Activated naive CD8-positive, alpha-beta T cell treated with anti-CD3 and anti-CD28 coated beads, Interleukin-2, amount 50 U/mL, for 16 hours (primary cell): ENCODE data around the gene TFF3.

ENCODE experiments used
- DNase-seq: peaks from one replicate; pipeline ENCODE4 v3.0.0-alpha.2; 2020; ENCODE audit warnings: low read depth, low spot score

Gene TFF3

DNA sequence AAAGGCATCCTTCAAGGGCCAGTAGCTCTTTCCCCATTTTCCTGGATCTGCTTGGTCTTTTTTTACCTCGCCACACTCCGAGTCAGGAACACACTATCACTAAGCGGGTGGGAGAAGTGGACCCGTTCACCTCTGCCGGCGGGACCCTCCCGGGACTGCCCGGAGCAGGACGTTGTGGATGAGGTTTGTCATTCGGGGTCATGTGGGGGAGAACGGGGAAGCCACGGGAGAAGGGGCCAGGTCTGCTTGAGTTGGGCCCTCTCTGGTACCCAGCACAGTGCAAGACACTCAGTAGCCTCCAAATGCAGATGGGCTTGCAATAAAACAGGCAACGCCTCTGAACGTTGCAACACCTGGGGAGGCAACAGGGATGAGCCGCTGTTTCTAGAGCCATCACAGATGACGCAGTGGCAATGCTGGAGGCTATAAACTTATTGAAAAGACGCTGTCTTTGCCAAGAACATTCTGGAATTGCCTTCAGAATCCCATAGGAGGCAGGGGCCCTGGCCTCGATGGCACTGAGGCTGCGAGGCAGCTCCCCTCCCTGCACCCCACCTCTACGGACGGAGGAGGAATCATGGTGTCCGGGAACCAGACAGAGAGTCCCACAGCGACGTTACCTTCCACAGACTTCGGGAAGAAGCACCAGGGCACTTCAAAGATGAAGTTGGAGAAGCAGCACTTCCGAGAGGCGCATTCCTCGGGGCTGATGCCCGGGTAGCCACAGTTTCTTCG is 31.8 kb upstream of the TFF3 start:
- no peak for DNase-seq

DNA sequence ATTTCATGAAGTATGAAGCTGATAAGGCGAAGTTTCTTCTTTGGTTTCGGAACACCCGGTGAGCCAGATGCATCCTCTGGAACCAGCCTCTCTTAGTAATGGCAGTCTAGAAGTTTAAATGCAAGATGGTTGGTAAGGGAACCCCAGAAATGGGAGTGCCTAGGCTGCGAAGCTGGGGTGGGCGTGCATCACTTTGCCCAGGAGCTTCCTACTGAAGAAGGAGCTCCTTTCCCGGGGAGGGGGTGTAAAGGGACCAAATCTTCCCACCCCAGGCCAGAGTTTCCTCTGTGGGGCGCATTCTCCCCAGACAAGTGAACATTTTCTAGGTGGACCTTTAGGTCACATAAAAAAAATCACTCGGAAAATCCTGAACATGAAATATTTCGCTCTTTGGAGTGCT is 31.2 kb upstream of the TFF3 start:
- DNase-seq: no peak

DNA sequence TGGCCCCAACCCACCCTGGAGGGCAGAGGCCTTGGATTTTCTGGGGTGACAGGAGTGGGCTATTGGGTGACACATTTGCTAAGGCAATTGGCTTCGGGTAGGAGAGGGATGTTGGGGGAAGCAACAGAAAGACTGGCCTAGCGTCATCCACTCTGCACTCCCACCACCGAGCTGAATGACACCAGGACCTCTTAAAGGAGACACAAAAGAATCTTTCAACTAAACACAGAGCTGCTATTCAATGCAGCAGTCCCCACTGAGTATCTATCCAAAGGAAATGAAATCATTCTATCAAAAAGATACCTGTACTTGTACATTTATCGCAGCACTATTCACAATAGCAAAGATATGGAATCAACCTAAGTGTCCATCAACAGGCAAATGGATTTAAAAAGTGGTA is 29.4 kb upstream of the TFF3 start:
- DNase-seq: no peak

DNA sequence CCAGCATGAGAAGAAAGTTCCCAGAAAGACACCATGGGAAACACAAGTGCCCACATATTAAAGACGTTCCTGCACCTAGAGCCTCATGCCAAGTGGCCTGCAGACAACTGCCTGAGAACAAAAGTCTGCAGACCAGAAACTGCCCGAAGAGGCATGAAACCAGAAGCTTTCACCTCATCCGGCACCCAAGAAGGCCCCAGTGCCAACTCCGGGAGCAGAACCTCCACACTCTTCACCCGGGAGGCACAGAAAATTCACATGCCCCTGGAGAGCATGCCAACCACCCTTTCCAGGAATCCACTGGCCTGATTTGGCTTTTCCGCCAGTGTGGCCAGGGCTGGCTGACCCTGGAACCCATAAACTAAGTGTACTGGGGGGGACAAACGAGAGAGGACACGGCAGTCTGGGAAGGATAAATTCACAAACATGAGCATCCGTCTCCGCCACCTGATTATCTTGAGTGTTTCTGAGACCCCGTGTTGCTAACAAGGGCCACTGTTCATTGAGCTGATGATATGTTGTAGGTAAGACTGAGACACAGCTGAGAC is 28.8 kb upstream of the TFF3 start:
- no peak for DNase-seq

DNA sequence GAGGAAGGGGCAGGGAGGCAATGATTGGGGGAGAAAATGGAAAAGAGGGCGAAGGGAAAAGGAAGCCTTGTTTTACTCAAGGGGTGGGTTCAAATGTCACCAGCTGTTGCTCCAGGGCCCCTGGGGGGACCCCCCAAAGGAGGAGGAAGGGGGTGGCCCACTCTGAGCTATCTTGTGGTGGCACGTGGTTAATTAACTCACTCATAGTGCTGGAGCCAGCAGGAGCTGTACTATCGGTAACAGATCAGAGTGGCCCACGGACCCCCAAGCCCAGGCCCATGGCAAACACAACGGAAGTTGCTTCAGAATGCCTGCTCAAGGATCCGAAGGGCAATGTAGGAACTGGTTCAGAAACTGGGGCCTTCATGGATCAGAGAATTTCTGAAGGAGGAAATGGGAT is 28.3 kb upstream of the TFF3 start:
- DNase-seq: no peak

DNA sequence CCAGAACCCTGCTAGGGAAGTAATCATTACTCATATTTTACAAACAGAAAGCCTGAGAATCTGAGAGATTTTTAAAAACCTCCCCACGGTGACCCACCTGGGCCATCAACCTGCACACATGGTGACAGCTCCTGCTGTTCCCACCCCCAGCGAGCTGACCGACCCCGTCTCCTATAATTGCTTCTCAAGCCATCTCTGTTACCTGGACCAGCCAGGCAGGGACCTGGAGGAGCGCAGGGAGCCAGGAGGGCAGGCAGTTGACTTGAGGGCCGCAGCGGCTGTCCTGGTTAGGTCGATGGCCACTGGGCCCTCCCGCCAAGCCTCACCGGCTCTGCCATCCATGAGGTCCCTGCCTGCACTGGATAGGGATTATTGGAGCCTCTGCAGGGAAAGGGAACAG is 27.9 kb upstream of the TFF3 start:
- no peak for DNase-seq

DNA sequence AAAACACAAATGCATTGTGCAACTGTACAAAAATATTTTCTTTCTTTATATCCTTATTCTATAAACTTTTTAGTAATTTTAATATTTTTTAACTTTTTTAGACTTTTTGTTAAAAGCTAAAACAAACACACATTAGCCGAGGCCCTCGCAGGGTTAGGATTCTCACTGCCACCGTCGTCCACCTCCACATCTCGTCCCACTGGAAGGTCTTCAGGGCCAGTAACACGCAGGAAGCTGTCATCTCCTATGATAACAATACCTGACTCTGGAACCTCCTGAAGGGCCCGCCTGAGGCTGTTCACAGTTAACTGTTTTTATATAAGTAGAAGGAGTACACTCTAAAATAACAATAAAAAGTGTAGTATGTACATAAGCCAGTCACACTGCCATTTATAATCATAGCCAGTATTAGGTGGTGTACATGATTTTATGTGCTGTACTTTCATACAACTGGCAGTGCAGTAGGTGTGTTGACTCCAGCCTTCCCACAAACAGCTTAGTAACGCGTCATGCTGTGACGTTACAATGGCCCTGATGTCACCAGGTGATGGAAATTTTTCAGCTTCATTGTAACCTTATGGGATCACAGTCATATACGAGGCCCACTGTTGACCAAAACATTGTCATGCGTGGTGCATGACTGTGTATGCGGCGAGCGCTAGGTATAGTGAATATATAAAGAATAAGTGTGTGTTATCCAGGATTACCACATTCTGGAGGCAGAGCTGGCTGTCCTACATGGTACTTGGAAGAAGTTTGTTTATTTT is 26.8 kb upstream of the TFF3 start:
- DNase-seq: no peak

DNA sequence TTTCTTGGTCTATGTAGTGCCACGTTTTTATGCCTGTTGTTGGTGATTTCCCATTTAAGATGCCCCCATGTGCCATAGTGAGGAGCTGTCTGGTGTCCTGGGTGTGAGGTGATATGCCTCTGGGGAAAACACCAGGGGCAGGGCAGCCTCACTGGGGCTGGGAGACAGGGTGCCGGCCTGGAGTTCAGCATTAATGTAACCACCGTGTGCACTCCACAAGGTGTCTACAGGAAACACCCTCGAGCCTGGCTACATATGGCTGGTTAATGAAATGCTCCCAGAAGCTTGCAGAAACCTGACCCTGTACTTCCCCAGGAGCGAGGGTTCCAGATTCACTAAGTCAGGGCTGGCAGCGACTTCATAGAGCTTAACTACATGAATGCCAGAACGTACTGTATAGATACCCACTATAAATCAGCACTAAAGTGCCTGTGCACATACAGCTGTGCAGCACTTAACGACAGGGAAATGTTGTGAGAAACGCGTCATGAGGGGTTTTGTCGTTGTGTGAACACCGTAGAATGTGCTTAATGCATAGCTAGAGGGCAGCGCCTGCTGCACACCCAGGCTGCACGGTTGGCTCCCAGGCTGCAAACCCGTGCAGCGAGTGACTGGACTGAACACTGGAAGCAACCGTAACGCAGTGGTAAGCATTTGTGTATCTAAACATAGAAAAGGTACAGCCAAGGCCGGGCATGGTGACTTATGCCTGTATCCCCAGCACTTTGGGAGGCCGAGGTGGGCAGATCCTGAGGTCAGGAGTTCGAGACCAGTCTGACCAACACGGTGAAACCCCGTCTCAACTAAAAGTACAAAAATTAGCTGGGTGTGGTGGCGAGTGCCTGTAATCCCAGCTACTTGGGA is 25.2 kb upstream of the TFF3 start:
- no peak for DNase-seq

DNA sequence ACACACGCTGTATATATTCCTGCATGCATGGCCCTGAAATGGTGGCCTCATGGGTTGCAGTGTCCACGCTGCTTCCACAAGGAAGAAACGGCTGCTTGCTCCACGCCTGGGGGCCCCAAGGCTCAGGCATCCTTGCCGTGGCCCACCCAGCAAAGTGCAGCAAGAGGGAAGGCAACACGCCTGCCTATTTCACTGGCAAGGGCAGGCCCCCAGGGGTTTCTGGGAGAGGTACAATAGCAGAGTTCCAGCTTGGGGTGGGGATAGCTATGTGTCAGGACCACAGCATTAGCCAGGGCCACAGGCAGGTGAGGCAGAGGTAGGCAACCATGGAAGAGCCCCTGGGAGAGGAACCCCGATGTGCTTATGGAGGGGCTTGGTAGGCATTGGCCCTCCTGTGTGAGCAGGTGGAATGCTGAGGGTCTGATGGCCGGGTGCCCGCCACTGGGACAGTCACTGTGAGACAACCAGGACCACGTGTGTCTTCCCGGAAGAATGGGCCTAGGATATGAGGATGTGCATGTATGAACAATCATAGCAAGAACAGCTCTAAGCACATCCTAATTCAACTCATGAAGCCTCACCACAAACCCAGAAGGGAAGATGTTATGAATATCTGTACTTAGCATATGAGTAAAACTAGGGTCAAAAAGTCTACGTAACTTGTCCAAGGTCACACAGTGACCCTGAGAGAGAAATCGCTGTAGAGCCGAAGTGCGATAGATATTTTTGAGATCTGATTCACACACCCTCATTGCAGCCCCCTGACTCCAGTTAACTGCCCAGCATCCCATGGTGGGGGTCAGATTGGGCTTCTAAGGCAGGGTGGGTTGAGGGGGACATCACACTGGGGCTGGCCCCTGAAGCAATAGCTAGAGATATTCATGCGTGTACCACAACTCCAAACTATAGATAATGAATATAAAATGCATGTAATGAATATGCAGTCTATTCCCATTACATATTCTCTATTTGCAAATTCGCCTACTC is 23.8 kb upstream of the TFF3 start:
- no peak for DNase-seq

DNA sequence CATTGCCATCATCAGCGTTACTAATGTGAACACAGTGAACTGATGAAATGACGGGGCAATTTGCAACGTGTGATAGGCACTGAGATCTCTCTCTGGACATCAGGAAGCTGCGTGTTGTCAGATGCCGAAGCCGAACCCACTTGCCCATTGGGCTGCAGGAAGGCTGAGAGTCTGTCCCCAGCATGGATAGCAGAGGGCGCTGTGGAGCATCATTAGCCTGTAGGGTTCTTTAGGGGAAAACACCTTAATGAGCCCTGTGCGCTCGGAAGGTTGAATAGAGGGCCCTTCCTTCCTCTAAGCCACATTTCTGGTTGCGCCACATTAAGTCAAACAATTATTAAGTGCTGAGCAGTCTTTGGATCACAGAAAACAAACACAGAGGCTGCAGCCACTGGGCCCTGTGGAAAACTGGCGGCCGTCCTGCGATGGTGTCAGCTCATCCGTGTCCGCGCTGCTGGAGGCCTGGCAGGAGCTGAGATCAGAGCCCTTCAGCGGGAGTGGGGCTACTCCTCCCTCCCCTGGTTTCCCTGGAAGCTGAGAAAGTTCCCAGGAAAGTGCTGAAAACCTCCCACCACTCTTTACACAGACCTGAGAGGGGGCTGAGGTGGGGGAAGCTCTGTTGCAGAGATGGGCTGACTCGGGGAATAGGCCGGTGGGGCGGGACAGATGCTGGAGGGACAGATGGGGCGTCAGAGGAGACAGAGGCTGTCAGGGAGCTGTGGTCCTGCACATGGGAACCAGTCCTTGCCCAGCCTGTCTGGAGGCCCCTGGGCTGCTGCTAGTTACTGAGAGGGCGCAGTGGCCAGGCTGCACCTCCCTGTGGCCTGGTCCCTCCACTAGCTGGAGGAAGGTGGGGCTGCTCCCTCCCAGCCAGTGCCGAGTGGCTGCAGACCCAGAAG is 22.9 kb upstream of the TFF3 start:
- DNase-seq: peak; percentile 75

DNA sequence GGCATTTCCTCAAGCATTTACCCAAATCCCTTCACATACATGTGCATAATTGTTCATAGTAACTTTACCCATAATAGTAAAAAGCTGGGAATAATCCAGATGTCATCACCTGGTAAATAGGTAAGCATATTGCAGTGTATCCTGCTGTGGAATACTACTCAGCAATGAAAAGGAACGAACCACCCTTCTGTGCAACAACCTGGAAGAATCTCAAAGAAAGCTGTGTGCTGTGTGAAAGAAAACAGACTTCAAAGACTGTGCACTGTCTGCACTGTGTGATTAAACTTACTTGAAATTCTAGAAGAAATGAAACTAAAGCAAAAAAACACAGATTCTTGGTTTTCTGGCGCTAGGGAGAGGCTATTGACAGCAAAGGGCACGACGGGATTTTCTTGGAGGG is 22.1 kb upstream of the TFF3 start:
- DNase-seq: no peak

DNA sequence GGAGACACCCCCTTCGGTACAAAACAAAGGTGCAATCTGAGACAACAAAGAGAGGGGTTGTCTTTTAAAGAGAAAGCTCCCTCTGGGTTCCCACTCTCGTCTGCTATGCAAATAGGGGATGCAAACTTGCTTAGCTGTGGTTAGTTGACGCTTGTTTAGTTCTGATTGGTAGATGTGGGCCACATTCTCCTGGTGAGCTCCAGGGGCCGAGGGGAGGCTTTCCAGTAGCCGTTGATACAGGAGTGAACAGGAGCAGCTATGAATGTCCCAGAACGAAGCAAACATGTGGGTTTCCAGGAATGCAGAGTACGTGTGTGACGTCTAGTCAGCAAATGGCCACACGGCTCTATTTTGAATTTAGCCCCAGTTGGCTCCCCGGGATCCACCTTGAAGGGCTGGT is 20.8 kb upstream of the TFF3 start:
- DNase-seq: no peak

DNA sequence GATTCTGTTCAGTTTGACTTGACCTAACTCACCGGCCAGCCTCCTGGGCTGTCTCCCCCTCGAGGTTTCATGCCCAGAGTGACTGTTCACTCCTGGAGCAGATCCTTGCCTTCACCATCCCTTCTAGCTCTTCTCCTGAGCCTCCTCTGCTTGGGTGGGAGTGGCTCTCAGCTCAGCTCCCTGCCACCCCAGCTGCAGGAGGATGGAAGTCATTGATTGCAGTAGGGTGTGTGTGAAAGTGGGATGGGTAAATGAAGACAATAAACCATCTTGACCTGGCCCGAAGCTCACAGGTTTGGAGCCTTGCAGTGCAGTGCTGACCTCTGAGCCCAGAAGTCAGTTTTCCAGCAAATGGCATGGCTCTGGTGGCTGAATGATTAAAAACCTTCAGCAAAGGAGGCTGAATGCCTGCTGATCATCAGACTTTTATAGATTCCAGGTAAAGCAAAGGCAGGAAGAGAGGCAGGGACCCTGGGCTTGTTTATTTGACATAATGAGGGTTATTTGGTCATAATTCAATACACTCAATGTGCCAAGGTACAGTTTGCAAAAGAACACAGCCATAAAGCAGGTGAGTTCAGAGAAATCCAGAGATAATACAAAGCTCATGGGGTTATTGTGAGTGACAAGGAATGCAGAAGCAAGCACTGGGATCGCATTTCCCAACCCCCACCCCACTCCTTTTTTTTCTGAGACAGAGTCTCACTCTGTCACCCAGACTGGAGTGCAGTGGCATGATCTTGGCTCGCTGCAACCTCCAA is 17.5 kb upstream of the TFF3 start:
- no peak for DNase-seq

DNA sequence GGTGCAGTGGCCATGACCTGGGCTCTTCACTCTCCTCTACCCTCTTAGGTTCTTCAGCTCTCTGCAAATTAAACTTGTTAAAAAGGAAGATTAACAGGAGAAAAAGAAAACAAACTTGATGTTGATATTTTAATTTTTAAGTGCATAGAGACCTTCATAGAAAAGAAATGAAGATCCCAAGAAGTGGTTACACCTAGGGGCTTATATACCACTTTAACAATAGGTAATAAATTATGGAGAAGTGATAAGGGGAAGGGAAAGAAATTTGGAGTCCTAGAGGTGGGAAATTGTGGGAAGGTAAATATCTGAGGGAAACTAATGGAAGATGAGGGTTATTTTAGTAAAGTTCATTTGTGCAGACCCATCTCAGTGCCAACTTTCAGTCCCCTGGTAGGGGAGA is 16.5 kb upstream of the TFF3 start:
- DNase-seq: no peak

DNA sequence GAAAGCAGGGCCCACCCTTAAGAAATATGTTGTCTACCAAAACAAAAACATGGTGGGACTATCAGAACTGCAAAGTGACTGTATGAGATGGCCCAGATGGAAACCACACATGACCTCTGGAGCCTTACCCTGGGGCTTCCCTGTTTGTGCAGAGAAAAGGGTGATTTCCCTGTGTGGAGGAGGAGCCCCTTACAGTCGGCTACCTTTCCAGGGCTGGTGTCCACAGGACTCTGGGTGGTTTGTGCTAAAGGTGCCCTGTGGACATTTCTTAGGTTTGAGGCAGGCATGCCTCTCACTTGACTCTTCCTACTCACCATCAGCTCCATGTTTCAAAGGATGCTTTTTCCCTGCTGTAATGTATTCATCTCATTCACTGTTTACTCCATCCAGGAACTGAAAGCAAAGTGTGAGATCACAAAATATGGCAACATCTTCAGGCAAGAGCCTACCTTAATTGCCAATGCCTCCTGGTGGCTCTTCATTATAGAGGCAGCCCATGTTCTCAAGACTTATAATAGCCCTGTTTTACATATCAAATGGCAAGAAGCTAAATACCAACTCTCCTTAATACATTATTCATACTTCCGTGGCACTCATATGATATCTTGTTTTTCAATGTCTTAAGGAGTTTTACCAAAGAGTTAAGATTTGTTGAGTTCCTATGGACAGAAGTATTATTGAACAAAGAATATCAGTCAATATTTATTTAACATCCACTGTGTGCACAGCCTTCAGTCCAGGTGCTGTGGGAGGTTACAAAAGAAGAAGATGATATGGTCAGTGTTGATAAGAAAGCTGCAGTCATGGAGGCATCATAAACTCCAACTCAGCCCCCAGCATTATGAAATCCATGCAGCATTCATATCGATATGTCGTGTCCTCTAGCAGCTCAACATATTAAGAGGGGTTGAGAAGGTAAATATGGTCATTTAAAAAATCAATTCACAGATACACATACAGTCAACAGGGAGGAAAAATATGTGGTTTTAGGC is 15.5 kb upstream of the TFF3 start:
- DNase-seq: no peak

DNA sequence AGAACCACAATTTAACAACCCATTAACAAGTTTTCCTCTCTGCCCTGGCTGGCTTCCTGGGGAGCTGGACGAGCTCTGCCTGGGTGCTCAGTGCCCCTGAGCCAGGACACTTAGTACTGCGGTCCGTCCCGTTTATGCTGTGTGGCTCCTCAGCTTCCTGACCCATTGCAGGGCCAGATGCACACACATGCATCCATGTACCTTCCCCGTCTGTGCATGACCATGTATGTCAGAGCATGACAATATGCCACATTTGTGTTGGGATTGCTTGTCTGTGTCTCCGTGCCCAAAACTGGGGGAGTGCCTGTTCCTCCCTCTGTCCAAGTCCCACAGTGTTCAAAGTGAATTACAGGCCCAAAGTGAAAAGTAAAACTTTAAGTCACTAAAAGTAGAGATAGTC is 9.7 kb upstream of the TFF3 start:
- DNase-seq: no peak

DNA sequence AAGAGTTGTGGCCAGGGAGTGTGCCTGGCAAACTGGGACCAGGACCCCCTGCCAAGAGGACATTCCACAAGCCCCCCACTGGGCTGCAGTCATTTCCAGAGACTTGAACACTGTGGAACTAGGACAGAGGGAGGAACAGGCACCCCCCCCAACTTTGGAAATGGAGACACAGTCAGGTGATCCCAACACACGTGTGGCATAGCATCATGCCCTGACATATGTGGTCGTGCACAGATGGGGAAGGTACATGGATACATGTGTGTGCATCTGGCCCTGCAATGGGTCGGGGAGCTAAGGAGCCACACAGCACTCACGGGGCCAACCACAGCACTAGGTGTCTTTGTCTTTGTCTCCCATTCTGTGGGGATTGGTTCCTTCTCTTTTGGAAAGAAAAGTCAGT is 6.6 kb upstream of the TFF3 start:
- no peak for DNase-seq

DNA sequence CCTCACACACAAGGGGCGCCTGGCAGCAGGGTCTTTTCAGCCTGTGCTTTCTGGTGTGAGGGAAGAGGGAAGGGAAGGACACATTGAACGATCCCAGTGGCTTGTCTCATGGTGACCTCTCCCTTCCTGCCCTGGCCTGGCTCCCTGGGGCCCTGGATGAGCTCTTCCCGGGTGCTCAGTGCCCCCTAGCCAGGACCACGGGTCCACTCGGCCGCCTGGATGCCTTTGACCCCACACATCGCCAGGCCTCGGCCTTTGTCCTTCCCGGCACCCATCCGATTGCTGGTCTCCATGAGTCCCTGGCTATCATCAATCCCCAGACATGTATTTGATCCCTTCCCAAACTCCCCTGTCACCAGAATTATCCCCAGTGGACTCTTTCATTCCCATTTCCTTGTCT is 6.0 kb upstream of the TFF3 start:
- no peak for DNase-seq
